ENCODE measurements around the gene TCIRG1.

TCIRG1 gene

GRCh38 chr11:68006606-68007166, 32.1 kb upstream of the TCIRG1 start:
- DNase-seq (ENCODE audit: low read depth in 2 of 2): no peak

- DNase-seq (ENCODE audit: low read depth in 2 of 2): no peak
Observed at GRCh38 chr11:68007498-68008380, 31.1 kb upstream of the TCIRG1 start.

- no peak for DNase-seq (ENCODE audit: low read depth in 2 of 2)
Observed at GRCh38 chr11:68008381-68009337, 30.2 kb upstream of the TCIRG1 start.

- DNase-seq (ENCODE audit: low read depth in 2 of 2): no peak
Observed at GRCh38 chr11:68009391-68010089, 29.3 kb upstream of the TCIRG1 start.

DNA sequence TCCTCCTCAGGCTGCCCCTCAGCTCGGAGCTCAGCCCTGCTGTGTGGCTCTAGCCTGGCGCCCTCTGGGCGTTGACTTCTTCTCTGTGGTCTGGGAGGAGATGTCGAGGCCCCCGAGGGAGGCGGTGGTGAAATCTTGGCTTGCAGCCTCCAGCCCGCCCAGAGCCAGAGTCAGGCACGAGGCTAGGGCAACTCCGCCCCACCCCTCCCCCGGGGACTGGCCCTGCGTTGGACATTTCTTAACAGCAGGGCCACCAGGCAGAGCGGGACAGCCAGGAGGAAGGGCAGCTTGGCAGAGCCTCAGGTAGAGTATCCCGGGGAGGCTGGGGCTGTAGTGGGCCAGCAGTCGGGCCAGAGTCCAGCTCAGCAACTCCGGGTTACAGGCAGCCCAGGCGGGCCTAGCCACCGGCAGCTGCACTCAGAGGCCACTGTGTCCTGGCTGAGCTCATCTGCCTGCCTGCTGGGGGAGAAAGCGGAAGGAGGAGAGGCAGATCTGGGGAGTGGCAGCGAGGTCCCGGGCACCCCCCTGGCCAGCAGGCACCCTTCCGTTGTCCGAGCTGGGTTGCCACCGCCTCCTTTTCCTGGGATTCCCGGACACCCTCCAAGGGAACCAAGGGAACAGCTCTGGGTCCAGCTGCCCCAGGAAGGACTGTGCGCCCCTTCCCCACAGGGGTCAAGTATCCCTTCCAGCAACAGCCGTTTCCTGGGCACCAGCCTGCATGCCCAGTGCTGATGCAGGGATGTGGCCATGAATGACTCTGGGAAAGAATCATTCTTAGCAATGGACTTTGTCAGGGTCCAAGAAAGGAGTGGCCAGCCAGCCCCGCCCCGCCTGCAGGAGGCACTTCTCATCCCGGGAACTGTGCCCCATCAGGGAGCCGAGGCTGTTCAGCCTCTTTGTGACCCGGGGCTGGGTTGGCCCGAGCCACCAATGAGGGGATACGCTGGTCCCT, 28.5 kb upstream of the TCIRG1 start, which contains the start of gene ALDH3B1:
Gene ALDH3B1, plus strand, starts transcription at position 238 of the 952 bp plus-strand sequence. CDS start 4,971 bp downstream, outside the sequence.
- DNase-seq (ENCODE audit: low read depth in 2 of 2): no peak

DNA sequence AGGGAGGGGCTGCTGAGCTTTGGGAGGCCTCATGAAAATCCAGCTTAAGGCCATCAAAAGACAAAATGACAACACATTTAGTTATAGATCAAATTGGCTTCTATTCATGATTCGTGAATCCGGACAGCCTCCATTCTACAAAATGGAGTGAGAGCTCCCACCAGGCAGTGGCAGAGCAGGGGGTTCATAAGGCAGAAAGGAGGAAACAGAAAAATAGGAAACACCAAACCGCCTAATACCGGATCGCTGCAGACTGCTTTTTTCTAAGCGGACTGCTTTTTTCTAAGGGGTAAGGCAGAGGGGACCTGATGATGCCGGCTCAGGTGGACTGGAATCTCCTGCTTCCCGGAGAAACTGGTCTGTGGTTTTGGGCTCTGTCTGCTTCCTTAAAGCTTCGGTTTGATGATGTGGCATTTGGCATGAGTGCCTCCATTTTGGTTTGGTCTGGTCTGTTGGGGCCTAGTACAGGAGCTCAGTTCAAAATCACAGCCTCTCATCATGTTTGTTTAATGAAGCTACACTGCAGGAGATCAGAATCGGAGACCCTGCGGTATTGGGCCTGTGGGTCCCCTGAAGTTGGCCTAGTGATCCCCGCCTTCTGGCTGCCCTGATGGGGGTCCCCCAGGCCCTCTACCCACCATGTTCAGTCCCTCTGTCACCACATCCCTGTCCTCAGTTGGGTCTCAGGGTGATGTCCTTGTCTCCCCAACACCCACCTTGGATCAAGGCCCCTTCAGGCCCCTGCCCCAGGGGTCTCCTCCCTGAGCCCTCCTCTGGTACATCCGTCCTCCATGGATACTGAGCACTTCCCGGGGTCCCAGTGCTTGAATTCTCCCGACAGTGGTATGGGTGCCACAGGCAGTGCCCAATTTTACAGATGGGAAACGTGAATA, 27.5 kb upstream of the TCIRG1 start:
- no peak for DNase-seq (ENCODE audit: low read depth in 2 of 2)

DNA sequence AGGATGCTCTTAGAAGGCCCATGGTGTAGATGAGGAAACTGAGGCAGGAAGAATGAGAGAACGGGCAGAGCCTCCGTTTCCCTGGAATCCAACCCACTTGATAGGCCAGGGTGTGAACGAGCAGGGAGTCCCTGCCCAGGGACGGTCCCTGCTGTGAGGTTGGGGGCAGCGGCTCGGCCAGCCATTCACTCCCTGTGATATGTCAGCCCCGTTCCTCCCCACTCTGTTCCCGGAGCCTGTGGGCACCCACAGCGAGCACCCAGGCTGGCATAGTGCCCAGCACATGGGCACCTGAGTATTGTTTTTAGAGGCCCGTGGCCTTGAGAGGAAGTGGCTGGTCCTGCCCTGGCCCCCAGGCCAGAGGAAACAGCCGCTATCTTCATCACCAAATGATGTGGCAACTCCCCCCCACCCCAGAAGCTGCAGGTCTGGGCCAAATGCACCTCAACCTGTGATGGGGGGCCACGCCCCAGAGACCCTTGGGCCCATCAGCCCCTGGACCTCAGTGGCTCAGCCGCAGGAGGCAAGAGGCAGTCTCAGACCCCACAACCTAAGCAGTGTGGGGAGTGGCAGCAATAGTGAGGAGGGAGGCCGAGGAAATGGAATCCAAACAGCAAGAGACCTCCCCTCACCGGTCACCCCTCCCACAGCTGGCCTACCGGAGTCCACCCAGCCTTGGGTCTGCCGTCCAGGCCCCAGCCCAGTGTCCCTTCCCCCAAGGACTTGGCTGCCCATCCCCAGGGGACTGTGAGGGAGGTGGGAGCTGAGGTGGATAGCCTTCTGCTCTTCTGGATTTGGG, 26.6 kb upstream of the TCIRG1 start:
- no peak for DNase-seq (ENCODE audit: low read depth in 2 of 2)

- DNase-seq (ENCODE audit: low read depth in 2 of 2): no peak
Observed at GRCh38 chr11:68012843-68013610, 25.8 kb upstream of the TCIRG1 start.

GRCh38 chr11:68013611-68014156, 25.1 kb upstream of the TCIRG1 start:
- DNase-seq (ENCODE audit: low read depth in 2 of 2): no peak

- no peak for DNase-seq (ENCODE audit: low read depth in 2 of 2)
Observed at GRCh38 chr11:68014157-68014946, 24.5 kb upstream of the TCIRG1 start.

- DNase-seq (ENCODE audit: low read depth in 2 of 2): no peak
Observed at GRCh38 chr11:68014947-68015447, 23.8 kb upstream of the TCIRG1 start.

- no peak for DNase-seq (ENCODE audit: low read depth in 2 of 2)
Observed at GRCh38 chr11:68015467-68015866, 23.4 kb upstream of the TCIRG1 start.

- no peak for DNase-seq (ENCODE audit: low read depth in 2 of 2)
Observed at GRCh38 chr11:68016161-68016903, 22.5 kb upstream of the TCIRG1 start.

- no peak for DNase-seq (ENCODE audit: low read depth in 2 of 2)
Observed at GRCh38 chr11:68016904-68017817, 21.7 kb upstream of the TCIRG1 start.

Data from activated CD4-positive, alpha-beta T cell treated with anti-CD3 and anti-CD28 coated beads for 24 hours (primary cell).